Measurements from ENCODE around the gene NDFIP2.

The NDFIP2 gene

GRCh38 chr13:79585033-79585432, 104.1 kb downstream of the NDFIP2 start:
- ATAC-seq = no peak
- TF ChIP-seq ESRRG (CRISPR knock-in tag; IDR thresholded peaks at IDR 0.05) = no peak
- TF ChIP-seq ZC3H10 (CRISPR knock-in tag; IDR thresholded peaks at IDR 0.05) = no peak
- TF ChIP-seq ZFP30 (CRISPR knock-in tag; IDR thresholded peaks at IDR 0.05) = no peak
- TF ChIP-seq ZNF70 (CRISPR knock-in tag; IDR thresholded peaks at IDR 0.05) = no peak
- no peak for TF ChIP-seq TCF4 (CRISPR knock-in tag; IDR thresholded peaks at IDR 0.05; ENCODE audit: borderline replicate concordance)
- no peak for TF ChIP-seq CREB5 (CRISPR knock-in tag; IDR thresholded peaks at IDR 0.05; ENCODE audit: low read depth)
- TF ChIP-seq, protein P1, sequence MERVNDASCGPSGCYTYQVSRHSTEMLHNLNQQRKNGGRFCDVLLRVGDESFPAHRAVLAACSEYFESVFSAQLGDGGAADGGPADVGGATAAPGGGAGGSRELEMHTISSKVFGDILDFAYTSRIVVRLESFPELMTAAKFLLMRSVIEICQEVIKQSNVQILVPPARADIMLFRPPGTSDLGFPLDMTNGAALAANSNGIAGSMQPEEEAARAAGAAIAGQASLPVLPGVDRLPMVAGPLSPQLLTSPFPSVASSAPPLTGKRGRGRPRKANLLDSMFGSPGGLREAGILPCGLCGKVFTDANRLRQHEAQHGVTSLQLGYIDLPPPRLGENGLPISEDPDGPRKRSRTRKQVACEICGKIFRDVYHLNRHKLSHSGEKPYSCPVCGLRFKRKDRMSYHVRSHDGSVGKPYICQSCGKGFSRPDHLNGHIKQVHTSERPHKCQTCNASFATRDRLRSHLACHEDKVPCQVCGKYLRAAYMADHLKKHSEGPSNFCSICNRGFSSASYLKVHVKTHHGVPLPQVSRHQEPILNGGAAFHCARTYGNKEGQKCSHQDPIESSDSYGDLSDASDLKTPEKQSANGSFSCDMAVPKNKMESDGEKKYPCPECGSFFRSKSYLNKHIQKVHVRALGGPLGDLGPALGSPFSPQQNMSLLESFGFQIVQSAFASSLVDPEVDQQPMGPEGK (CRISPR knock-in tag; IDR thresholded peaks at IDR 0.05; ENCODE audit: borderline replicate concordance) = no peak

- no peak for ATAC-seq
- TF ChIP-seq PPARA (CRISPR knock-in tag; IDR thresholded peaks at IDR 0.05; ENCODE audit: borderline replicate concordance) (no peak), BACH2 (CRISPR knock-in tag; IDR thresholded peaks at IDR 0.05; ENCODE audit: borderline replicate concordance) (no peak), GLIS3 (CRISPR knock-in tag; IDR thresholded peaks at IDR 0.05) (no peak), SNAI2 (CRISPR knock-in tag; IDR thresholded peaks at IDR 0.05) (no peak), ZNF8 (CRISPR knock-in tag; IDR thresholded peaks at IDR 0.05) (no peak), ESRRG (CRISPR knock-in tag; IDR thresholded peaks at IDR 0.05) (no peak), CREB5 (CRISPR knock-in tag; IDR thresholded peaks at IDR 0.05; ENCODE audit: low read depth) (no peak)
- TF ChIP-seq, protein P2, sequence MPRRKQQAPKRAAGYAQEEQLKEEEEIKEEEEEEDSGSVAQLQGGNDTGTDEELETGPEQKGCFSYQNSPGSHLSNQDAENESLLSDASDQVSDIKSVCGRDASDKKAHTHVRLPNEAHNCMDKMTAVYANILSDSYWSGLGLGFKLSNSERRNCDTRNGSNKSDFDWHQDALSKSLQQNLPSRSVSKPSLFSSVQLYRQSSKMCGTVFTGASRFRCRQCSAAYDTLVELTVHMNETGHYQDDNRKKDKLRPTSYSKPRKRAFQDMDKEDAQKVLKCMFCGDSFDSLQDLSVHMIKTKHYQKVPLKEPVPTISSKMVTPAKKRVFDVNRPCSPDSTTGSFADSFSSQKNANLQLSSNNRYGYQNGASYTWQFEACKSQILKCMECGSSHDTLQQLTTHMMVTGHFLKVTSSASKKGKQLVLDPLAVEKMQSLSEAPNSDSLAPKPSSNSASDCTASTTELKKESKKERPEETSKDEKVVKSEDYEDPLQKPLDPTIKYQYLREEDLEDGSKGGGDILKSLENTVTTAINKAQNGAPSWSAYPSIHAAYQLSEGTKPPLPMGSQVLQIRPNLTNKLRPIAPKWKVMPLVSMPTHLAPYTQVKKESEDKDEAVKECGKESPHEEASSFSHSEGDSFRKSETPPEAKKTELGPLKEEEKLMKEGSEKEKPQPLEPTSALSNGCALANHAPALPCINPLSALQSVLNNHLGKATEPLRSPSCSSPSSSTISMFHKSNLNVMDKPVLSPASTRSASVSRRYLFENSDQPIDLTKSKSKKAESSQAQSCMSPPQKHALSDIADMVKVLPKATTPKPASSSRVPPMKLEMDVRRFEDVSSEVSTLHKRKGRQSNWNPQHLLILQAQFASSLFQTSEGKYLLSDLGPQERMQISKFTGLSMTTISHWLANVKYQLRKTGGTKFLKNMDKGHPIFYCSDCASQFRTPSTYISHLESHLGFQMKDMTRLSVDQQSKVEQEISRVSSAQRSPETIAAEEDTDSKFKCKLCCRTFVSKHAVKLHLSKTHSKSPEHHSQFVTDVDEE (CRISPR knock-in tag; IDR thresholded peaks at IDR 0.05) = no peak
- TF ChIP-seq, protein P3, sequence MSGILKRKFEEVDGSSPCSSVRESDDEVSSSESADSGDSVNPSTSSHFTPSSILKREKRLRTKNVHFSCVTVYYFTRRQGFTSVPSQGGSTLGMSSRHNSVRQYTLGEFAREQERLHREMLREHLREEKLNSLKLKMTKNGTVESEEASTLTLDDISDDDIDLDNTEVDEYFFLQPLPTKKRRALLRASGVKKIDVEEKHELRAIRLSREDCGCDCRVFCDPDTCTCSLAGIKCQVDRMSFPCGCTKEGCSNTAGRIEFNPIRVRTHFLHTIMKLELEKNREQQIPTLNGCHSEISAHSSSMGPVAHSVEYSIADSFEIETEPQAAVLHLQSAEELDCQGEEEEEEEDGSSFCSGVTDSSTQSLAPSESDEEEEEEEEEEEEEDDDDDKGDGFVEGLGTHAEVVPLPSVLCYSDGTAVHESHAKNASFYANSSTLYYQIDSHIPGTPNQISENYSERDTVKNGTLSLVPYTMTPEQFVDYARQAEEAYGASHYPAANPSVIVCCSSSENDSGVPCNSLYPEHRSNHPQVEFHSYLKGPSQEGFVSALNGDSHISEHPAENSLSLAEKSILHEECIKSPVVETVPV (CRISPR knock-in tag; IDR thresholded peaks at IDR 0.05) = no peak
These were observed 108.8 kb downstream of the NDFIP2 start for GRCh38 chr13:79589603-79590393.

DNA sequence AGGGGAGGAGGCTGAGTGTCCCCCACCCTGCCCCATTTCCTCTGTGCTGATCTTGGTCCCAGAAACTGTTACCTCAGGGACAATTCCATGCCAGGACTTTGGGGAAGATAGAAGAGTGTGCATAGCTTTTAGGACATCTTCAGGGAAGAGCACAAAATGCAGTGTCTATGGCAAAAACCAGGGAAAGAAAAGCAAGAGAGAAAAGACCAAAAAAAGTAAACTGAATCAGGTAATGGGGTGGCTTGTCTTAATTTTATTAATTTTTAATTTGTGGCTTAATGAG, 109.4 kb downstream of the NDFIP2 start:
- no peak for ATAC-seq
- TF ChIP-seq ESRRG (CRISPR knock-in tag; IDR thresholded peaks at IDR 0.05) (no peak), TOX (CRISPR knock-in tag; IDR thresholded peaks at IDR 0.05; ENCODE audit: borderline replicate concordance) (no peak), ZNF8 (CRISPR knock-in tag; IDR thresholded peaks at IDR 0.05) (no peak), PPARA (CRISPR knock-in tag; IDR thresholded peaks at IDR 0.05; ENCODE audit: borderline replicate concordance) (no peak), CSDC2 (CRISPR knock-in tag; IDR thresholded peaks at IDR 0.05) (no peak), POU6F1 (CRISPR knock-in tag; IDR thresholded peaks at IDR 0.05; ENCODE audit: borderline replicate concordance, low read depth) (no peak), ISL1 (CRISPR knock-in tag; IDR thresholded peaks at IDR 0.05) (no peak), ZC3H10 (CRISPR knock-in tag; IDR thresholded peaks at IDR 0.05) (no peak), ZFP30 (CRISPR knock-in tag; IDR thresholded peaks at IDR 0.05) (no peak), CREB5 (CRISPR knock-in tag; IDR thresholded peaks at IDR 0.05; ENCODE audit: low read depth) (no peak), ZNF70 (CRISPR knock-in tag; IDR thresholded peaks at IDR 0.05) (no peak), OSR1 (CRISPR knock-in tag; IDR thresholded peaks at IDR 0.05) (no peak)
- TF ChIP-seq, protein P2 (CRISPR knock-in tag; IDR thresholded peaks at IDR 0.05) = no peak
- TF ChIP-seq, protein P1 (CRISPR knock-in tag; IDR thresholded peaks at IDR 0.05; ENCODE audit: borderline replicate concordance) = no peak
